Activated T-cell treated with anti-CD3 and anti-CD28 coated beads, Interleukin-2, amount 50 U/mL, for 72 hours (primary cell): ENCODE data around the gene UBTD2. TPM values are rescaled to one million over a fixed set of nuclear protein-coding genes. Genes with fewer than 3 reads are reported as not detected.
"Not testable (repeated sequence)": the region's sequence is repeated elsewhere in the genome, so short reads cannot be mapped to it uniquely, and the experiment has no call there.

Source experiments
- ATAC-seq, 2 donors: fragments of 150-1000 bp; cut with Tn5 transposase; replicated peaks in 1 of 2; 2 replicates each; pipeline ENCODE4 v1.10.0; 2021; ENCODE audit warnings: moderate library complexity in 2 of 2, mild to moderate bottlenecking in 1 of 2
- DNase-seq, 2 donors: peaks; one replicate each; pipeline ENCODE4 v3.0.0; 2021 to 2022; ENCODE audit warnings: mixed read lengths in 1 of 2
- H3K27ac Mint-ChIP-seq: one replicate; pipeline ENCODE4 v1.8.0; 2022; ENCODE audit warnings: mild to moderate bottlenecking, moderate library complexity, mixed read lengths
- H3K27me3 Mint-ChIP-seq: one replicate; pipeline ENCODE4 v1.8.0; 2022; ENCODE audit warnings: low read depth, mixed read lengths
- H3K36me3 Mint-ChIP-seq, 2 donors: one replicate each; pipeline ENCODE4 v1.8.0; 2022; ENCODE audit warnings: mixed read lengths in 2 of 2, mild to moderate bottlenecking in 1 of 2; ENCODE audit not compliant: insufficient read depth in 2 of 2
- H3K4me1 Mint-ChIP-seq: one replicate; pipeline ENCODE4 v1.8.0; 2022; ENCODE audit warnings: low read depth, mixed read lengths
- H3K4me3 Mint-ChIP-seq, 2 donors: one replicate each; pipeline ENCODE4 v1.8.0; 2022; ENCODE audit warnings: mild to moderate bottlenecking in 2 of 2, mixed read lengths in 2 of 2, moderate library complexity in 2 of 2
- H3K9me3 Mint-ChIP-seq, 2 donors: one replicate each; pipeline ENCODE4 v1.8.0; 2022; ENCODE audit warnings: mixed read lengths in 2 of 2
- total RNA-seq, 2 donors: library from RNA; stranded (reverse); gene quantifications; one replicate each; pipeline ENCODE4 v1.2.3, GENCODE V29; 2022

UBTD2 gene, protein sequence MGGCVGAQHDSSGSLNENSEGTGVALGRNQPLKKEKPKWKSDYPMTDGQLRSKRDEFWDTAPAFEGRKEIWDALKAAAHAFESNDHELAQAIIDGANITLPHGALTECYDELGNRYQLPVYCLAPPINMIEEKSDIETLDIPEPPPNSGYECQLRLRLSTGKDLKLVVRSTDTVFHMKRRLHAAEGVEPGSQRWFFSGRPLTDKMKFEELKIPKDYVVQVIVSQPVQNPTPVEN
- 1 to 10 TPM; 6.5 to 7.2 TPM for total RNA-seq

DNA sequence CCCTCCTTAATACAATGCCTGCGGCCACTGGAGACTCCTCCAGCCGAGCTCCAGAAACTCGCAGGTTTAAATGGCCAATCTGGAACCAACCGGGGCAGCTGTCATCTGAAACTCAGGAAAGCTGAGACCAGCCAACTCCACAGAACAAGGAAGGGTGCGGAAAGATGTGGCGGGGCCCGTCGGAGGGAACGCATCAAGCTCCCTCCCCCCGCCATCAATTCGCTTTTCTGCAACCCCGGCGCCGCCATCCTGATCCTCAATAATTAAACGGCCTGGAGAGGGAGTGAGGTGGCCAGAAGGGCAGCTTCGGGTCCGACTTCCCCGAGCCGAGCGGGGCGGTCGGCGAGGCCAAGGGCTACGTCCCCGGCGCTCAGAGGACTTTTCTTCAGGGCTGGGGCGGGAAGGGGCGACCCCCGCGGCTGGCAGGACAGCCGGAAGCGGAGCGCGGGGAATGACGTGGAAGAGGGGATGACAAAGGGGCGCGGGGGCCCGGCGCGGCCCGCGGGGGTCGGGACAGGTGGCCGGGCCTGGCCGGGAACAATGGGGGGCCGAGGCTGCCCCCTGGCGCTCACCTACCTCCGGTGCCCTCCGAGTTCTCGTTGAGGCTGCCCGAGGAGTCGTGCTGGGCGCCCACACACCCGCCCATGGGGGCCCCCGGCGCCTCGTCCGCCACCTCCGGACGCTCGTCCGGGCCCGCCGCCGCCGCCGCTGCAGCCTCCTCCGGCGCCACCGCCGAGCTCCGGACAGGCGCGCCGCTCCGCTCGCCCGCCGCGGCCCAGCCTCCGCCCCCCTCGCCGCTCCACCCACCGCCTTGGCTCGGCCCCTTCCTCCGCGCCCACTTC is at the start of gene UBTD2:
Gene UBTD2, minus strand, starts transcription at position 745 of the 842 bp plus-strand sequence. Its CDS starts 99 bp downstream, at position 646.
- Mint-ChIP-seq H3K27me3 (peaks cover 13% of the 10 kb centered on the region), H3K4me3 (peak within 1 kb of the TSS; percentile 92 to 94), H3K36me3 (no peaks in the 10 kb centered on the region), H3K9me3 (no peaks in the 10 kb centered on the region), H3K27ac (peak within 1 kb of the TSS; percentile 82), H3K4me1 (peaks cover 41% of the 10 kb centered on the region)
- DNase-seq, result peak; percentile 86 to 87
- ATAC-seq, result peak; percentile 90 to 91

DNA sequence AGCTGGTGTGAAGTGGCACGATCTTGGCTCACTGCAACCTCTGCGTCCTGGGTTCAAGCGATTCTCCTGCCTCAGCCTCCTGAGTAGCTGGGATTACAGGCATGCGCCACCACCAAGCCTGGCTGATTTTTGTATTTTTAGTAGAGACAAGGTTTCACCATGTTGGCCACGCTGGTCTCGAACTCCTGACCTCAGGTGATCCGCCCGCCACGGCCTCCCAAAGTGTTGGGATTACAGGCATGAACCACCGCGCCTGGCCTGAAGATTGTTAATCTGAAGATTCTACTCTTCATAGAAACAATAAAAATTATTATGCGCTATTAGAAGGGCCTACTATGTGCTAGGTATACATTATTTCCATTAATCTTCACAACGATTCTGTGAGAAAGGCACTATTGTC is 43.3 kb upstream of the UBTD2 start:
- H3K27ac Mint-ChIP-seq, ATAC-seq, H3K36me3 Mint-ChIP-seq, H3K27me3 Mint-ChIP-seq, H3K4me3 Mint-ChIP-seq, H3K9me3 Mint-ChIP-seq, DNase-seq, H3K4me1 Mint-ChIP-seq: not testable (repeated sequence)

DNA sequence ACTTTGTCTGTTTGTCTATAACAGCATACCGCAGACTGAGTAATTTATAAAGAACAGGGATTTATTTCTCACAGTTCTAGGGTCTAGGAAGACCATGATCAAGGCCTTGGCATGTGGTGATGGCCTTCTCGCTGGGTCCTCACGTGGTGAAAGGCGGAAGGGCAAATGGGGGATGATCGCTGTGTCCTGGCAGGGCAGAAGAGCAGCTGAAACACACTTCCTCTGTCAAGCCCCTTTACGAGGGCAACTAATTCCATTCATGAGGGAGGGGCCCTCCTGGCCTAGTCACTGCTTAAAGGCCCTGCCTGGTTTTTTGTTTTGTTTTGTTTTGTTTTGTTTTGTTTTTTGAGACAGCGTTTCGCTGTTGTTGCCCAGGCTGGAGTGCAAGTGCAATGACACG is 41.9 kb upstream of the UBTD2 start:
- Mint-ChIP-seq H3K27ac (no peak overlapping the region), H3K9me3 (no peaks in the 10 kb centered on the region), H3K36me3 (no peaks in the 10 kb centered on the region), H3K27me3 (no peaks in the 10 kb centered on the region), H3K4me1 (no peaks in the 10 kb centered on the region), H3K4me3 (no peak overlapping the region)
- DNase-seq, result no peak
- ATAC-seq, result no peak

DNA sequence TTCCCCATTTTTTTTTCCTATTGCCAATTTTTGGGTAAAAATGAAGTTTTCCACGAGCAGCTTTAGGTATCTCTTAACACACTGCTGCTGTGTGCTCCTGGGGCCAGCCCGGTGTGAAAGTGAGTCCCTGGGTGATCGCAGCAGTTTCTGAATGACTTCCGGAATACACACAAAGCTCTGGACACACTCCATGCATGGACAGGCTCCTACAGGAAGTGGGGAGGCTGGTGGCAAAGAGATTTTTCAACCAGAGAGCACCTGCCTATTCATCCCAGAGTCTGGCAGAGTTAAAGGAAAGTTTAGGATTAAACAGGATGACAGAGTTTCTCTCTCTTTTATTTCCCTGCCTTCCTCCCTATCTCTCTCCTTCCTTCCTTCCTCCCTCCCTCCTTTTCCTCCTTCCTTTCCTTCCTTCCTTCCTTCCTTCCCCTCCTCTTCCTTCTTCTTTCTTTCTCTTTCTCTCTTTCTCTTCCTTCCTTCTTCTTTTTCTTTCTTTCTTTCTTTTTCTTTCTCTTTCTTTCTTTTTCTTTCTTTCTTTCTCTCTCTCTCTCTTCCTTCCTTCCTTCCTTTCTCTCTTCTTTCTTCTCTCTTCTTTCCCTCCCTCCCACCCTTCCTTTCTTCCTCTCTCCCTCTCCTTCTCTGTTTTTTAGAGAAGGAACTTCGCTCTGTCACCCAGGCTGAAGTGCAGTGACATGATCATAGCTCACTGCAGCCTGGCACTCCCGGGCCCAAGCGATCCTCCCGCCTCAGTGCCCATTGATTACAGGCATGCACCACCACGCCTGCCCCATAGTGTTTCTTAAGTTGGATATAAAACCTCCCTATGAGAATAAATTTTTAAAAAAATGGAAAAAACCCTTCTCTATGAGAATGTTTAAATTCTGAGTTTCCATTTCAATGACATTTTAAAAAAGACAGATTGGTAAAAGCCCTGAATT is 38.7 kb upstream of the UBTD2 start:
- Mint-ChIP-seq H3K9me3 (no peaks in the 10 kb centered on the region), H3K36me3 (no peaks in the 10 kb centered on the region), H3K27me3 (no peaks in the 10 kb centered on the region), H3K4me1 (no peaks in the 10 kb centered on the region), H3K27ac (no peak overlapping the region), H3K4me3 (no peak overlapping the region)
- DNase-seq, result no peak
- no peak for ATAC-seq

DNA sequence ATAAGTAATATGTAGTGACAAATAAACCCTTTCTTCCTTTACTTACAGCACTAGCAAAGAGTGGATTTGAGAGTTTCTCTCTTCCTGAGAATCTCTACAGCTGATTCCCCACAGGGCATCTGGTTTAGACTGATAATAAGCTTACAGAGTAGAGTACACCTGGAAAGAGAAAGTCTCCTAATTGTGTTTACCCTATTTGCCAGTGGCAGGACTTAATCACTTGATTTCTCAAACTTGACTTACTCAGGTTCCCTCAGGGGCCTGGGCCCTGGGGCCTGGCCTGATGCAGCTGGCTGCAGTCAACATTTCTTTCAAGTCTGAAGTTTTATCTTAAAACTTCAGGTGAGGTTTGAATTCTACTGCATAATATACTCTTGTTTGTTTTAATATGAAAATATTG is 38.0 kb upstream of the UBTD2 start:
- H3K36me3 Mint-ChIP-seq, result no peaks in the 10 kb centered on the region
- H3K4me1 Mint-ChIP-seq, result no peaks in the 10 kb centered on the region
- ATAC-seq, result no peak
- DNase-seq, result no peak
- no peak overlapping the region for H3K4me3 Mint-ChIP-seq
- no peaks in the 10 kb centered on the region for H3K27me3 Mint-ChIP-seq
- no peak overlapping the region for H3K27ac Mint-ChIP-seq
- H3K9me3 Mint-ChIP-seq, result no peaks in the 10 kb centered on the region

DNA sequence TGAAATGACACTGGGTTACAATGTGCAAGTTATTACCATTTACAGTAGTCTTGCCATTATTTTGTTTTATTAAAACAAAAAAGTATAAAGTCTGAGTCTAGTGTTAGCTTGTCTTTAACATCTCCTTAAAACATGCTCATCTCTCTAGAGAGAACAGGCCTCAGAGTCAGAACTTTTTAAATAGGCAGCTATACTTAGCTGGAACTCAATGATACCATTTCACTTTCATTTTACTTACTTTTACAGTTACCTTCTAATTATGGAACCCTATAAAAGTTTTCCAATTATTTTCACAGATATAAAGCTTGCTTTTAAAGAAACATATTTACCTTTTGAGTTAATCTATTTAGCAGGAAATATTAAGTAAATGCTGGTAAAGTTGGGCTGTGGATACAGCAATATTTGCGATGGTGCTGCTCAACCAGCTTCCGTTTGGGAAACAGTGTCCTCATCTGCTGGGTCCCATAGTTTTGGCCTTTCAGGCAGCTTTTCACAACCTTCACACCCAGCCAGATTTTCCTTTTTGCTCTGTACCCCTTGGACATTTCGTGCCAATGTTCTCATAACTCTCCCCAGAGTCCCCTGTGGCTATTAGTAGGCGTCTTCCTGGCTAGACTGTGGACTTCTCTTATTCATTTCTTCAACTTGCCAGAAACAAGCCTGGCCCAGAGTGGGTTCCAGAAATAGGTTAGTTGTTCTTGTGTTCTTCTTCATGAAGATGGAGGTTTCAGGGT is 36.3 kb upstream of the UBTD2 start:
- no peak overlapping the region for H3K27ac Mint-ChIP-seq
- H3K4me1 Mint-ChIP-seq, result no peaks in the 10 kb centered on the region
- DNase-seq, result no peak
- peaks cover 6% of the 10 kb centered on the region for H3K27me3 Mint-ChIP-seq
- no peak for ATAC-seq
- H3K4me3 Mint-ChIP-seq, result no peak overlapping the region
- H3K9me3 Mint-ChIP-seq, result no peaks in the 10 kb centered on the region
- no peaks in the 10 kb centered on the region for H3K36me3 Mint-ChIP-seq

DNA sequence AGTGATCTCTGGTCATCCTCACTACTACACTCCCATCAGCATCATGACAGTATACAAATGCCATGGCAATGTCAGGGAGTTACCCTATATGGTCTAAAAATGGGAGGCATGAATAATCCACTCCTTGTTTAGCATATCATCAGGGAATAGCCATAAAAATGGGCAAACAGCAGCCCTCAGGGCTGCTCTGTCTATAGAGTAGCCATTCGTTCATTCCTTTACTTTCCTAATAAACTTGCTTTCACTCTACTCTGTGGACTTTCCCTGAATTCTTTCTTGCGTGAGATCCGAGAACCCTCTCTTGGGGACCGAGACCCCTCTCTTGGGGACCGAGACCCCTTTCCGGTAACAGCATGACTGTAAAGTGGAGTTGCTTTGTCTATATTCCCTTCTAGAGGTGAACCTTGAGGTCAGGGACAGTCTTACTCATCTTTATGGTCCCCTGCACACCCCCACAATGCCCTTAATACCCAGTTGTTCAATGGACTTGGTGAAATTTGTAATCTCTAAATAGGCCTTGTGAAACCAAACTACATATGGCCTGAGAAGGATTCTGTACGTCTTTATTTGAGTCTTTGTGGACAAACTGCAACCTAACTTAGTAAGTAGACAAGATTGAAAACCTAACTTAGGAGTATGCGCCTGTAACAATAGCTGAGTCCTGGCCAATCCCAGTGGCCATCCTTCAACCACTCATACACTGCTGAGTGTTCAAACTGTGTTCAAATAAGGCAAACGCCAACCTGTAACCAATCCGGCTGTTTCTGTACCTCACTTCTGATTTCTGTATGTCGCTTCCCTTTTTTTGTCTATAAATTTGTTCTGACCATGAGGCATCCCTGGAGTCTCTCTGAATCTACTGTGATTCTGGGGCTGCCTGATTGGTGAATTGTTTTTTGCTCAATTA is 32.3 kb upstream of the UBTD2 start:
- Mint-ChIP-seq H3K4me3 (no peak overlapping the region), H3K27ac (no peak overlapping the region), H3K9me3 (no peaks in the 10 kb centered on the region), H3K4me1 (no peaks in the 10 kb centered on the region), H3K36me3 (no peaks in the 10 kb centered on the region), H3K27me3 (peaks cover 14% of the 10 kb centered on the region)
- DNase-seq, result no peak
- no peak for ATAC-seq

DNA sequence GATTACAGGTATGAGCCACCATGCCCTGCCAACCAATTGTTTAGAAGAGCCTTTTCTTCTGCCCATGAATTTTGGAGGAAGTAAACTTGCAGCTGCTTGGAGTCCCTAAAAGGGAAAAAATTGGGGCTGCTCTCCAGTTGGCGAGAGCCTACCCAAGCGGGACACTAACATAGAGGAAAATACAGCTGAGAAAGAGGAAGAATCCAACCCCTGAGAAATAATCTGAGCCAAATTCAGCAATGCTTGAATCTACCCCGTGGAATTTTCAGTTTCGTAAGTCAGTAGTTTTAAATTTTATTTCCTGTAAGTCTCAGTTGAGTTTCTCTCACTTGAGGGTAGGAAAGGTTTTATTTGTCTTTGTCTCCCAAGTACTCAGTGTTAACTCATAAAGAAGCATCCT is 30.4 kb upstream of the UBTD2 start:
- Mint-ChIP-seq H3K27ac (no peak overlapping the region), H3K27me3 (peaks cover 14% of the 10 kb centered on the region), H3K36me3 (no peaks in the 10 kb centered on the region), H3K9me3 (no peaks in the 10 kb centered on the region), H3K4me1 (no peaks in the 10 kb centered on the region), H3K4me3 (no peak overlapping the region)
- ATAC-seq, result no peak
- DNase-seq, result no peak

DNA sequence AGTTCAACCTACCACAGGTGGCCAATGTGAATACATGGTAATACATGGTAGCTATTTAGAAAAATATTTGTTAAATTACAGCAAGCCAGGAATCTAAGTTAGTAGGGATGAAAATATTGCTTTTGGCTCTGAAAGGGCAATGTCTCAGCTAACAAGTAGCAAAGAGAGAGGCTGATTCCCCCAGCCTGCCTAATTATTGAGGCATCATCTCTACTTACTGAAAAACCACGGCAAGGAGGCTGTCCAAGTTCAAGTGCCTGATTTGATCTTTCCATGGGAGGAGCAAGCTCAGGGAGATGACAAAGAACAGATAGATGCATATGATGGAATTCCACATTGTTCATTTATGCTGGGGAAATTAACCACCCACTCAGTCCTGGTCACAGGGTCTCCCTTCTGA is 28.7 kb upstream of the UBTD2 start:
- DNase-seq, result no peak
- Mint-ChIP-seq H3K27ac (no peak overlapping the region), H3K27me3 (peaks cover 14% of the 10 kb centered on the region), H3K36me3 (no peaks in the 10 kb centered on the region), H3K4me3 (no peak overlapping the region), H3K9me3 (no peaks in the 10 kb centered on the region), H3K4me1 (no peaks in the 10 kb centered on the region)
- ATAC-seq, result no peak

DNA sequence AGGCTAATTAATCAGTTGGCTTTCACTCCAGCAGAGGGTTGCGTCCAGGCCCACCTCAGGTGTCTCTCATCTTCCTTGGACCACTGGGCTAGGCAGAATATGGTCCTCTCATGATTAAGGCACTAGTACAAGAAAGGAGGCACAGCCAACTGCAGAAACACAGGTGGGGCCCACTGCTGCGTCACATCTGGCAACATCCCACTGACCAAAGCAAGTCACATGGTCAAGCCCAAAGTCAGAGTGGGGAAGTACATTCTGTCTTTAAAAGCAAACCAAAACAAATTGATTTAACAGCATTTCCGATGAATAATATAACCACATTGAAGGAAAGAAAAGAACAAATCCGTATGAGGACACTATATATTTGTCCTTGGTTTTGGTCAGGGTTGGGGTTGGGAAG is 28.0 kb upstream of the UBTD2 start:
- ATAC-seq (no peak), DNase-seq (no peak)
- Mint-ChIP-seq H3K27ac (no peak overlapping the region), H3K36me3 (no peaks in the 10 kb centered on the region), H3K9me3 (no peaks in the 10 kb centered on the region), H3K27me3 (peaks cover 14% of the 10 kb centered on the region), H3K4me3 (no peak overlapping the region), H3K4me1 (no peaks in the 10 kb centered on the region)

DNA sequence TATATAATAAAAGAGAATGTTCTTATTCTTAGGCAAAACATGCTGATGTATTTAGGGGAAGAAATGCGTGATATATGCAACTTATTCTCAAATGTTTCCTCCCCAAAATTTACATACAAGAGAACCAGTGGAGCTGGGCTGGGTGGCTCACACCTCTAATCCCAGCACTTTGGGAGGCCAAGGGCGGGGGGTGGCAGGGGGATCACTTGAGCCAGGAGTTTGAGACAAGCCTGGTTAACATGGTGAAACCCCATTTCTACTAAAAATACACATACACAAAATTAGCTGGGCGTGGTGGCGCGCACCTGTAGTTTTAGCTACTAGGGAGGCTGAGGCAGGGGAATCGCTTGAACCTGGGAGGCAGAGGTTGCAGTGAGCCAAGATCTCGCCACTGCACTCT is 27.5 kb upstream of the UBTD2 start:
- no peaks in the 10 kb centered on the region for H3K9me3 Mint-ChIP-seq
- H3K4me3 Mint-ChIP-seq, result no peak overlapping the region
- H3K36me3 Mint-ChIP-seq, result no peaks in the 10 kb centered on the region
- DNase-seq (no peak), ATAC-seq (no peak)
- peaks cover 14% of the 10 kb centered on the region for H3K27me3 Mint-ChIP-seq
- no peak overlapping the region for H3K27ac Mint-ChIP-seq
- no peaks in the 10 kb centered on the region for H3K4me1 Mint-ChIP-seq

DNA sequence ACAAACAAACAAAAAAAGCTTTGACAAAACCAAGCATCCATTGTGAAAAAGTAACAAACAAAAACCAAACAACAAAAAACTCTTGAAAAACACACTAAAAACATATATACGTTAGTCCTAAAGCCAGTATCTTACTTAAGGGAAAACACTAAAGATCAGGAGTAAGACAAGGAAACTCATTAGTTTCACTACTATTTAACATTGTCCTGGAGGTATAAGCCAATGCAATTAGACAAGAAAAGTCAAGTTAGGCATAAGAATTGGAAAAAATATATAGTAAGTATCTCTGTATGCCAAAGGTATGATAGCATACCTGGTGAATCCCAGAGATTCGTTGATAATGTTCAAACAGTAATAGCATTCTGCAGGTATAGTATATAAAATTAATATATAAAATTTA is 21.8 kb upstream of the UBTD2 start:
- Mint-ChIP-seq H3K9me3 (peaks cover 2% of the 10 kb centered on the region in 2 donors), H3K4me1 (no peaks in the 10 kb centered on the region), H3K4me3 (no peak overlapping the region), H3K27ac (no peak overlapping the region), H3K36me3 (no peaks in the 10 kb centered on the region), H3K27me3 (no peaks in the 10 kb centered on the region)
- no peak for ATAC-seq
- DNase-seq, result no peak
